SHP77 treated with DMSO at 0.1 percent for 48 hours (cell line): Measurements from ENCODE around the gene ZIC5.

Source experiments
- DNase-seq: peaks from one replicate; lab custom pipeline; 2025; lab: John Stamatoyannopoulos, UW

The ZIC5 gene

DNA sequence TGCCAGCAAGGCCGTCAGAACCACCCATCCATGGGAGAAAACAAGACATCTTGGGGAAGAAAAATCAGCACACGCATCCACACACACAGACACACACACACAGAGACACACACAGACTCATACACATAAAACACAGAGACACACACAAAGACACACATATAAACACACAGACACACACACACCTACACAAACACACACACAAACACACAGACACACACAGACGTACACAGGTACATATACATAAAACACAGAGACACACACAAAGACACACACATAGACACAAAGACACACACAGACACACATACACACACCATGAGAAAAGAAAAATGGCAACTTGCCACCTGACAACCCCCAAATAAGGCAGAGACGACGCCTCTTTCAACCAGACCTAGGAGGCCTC, 40.6 kb downstream of the ZIC5 start:
- no peak for DNase-seq

DNA sequence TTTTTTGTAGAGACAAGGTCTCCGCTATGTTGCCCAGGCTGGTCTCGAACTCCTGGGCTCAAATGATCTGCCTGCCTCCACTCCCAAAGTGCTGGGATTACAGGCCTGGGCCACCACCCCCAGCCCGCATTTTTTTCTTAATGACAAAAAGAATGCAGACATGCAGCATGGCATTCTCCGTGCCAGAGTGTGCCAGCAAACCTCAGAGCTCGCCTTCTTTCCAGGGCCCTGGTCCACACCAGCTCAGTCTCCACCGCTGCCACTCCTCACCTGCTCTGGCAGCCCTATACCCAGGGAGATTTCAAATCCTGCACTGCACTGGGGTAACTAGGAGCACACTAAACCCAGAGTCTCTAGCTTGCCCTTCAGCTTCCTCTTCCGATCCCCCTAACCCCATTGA, 41.7 kb downstream of the ZIC5 start:
- DNase-seq, result no peak

GRCh38 chr13:99926014-99926731, 45.4 kb downstream of the ZIC5 start:
- peak; percentile 79 for DNase-seq

GRCh38 chr13:99923877-99924582, 47.5 kb downstream of the ZIC5 start:
- DNase-seq, result no peak

DNA sequence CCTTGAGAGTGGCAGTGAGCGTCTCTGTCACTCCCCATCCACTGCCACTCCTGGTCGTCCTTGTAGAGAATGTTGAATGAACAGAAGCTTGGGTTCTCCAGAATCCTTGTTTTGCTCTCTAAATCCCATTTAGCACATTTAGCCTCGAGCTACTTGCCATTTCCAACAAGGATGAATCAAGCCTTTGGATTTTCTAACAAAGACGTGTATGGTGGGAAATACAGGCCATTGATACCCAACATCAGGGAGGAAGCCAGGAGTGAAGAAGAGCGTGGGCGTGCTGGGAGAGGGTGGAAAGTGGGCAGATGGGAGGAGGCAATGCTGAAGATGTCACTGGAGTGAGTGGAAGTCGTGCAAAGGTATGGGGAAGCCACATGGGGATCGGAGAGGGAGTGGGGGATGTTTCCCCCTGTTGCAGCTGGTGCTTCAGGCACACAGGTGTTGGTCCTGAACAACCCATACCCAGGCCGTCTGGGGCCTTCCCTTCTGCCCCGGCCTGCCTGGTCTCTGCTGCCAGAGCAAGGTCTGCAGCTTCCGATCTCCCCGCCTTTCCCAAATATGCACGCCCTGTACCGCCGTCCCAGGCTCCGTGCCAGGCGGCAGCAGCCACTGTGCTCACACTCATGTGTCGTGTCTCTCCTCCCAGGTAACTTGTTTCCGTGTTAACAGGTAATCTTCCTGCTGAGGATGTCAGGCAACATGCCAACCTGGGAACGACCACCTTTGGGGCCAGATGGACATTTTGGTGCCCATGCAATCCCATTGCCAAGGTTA, 48.7 kb downstream of the ZIC5 start:
- DNase-seq, result no peak

- no peak for DNase-seq
Measured at GRCh38 chr13:99919132-99919531, 52.4 kb downstream of the ZIC5 start.

- DNase-seq, result peak; percentile 91
Measured at GRCh38 chr13:99916366-99917103, 55.0 kb downstream of the ZIC5 start.

- DNase-seq, result peak; percentile 57
Measured at GRCh38 chr13:99913167-99913566, 58.4 kb downstream of the ZIC5 start.
